SJCRH30 (cell line): ENCODE measurements around the gene STK11. TPM values are rescaled to one million over a fixed set of nuclear protein-coding genes. Genes with fewer than 3 reads are reported as not detected.
A peak's percentile ranks its signal among the peaks of the same experiment; 100 is the strongest.

Source experiments
- DNase-seq, 2 experiments: peaks; one replicate each; pipeline ENCODE4 v3.0.0-alpha.2; 2015 to 2020
- H3K27ac ChIP-seq: fragments of 250-450 bp; sonication (Bioruptor Pico); 2 replicates; pipeline ENCODE4 v1.5.1; 2020; ENCODE audit warnings: mild to moderate bottlenecking, moderate library complexity
- H3K27me3 ChIP-seq: fragments of 250-450 bp; sonication (Bioruptor Pico); 2 replicates; pipeline ENCODE4 v1.5.1; 2020; ENCODE audit warnings: mild to moderate bottlenecking, moderate library complexity
- H3K36me3 ChIP-seq: fragments of 250-450 bp; sonication (Bioruptor Pico); 2 replicates; pipeline ENCODE4 v1.5.1; 2020; ENCODE audit warnings: mild to moderate bottlenecking, moderate library complexity
- H3K4me1 ChIP-seq: fragments of 250-450 bp; sonication (Bioruptor Pico); 2 replicates; pipeline ENCODE4 v1.5.1; 2020; ENCODE audit warnings: mild to moderate bottlenecking, moderate library complexity
- H3K4me3 ChIP-seq: fragments of 250-450 bp; sonication (Bioruptor Pico); 2 replicates; pipeline ENCODE4 v1.5.1; 2020; ENCODE audit warnings: mild to moderate bottlenecking, moderate library complexity
- H3K9me3 ChIP-seq: fragments of 250-450 bp; sonication (Bioruptor Pico); replicated peaks from 2 replicates; pipeline ENCODE4 v1.5.1; 2020; ENCODE audit warnings: mild to moderate bottlenecking, moderate library complexity
- total RNA-seq: library from RNA; depleted of rRNA; stranded (reverse); fragments of >200 nt; shearing (Covaris generic); gene quantifications from 2 replicates; pipeline ENCODE4 v1.2.3, GENCODE V29; 2014

Gene STK11
- total RNA-seq, 1 experiment from 2014 or later = 43.6 TPM

DNA sequence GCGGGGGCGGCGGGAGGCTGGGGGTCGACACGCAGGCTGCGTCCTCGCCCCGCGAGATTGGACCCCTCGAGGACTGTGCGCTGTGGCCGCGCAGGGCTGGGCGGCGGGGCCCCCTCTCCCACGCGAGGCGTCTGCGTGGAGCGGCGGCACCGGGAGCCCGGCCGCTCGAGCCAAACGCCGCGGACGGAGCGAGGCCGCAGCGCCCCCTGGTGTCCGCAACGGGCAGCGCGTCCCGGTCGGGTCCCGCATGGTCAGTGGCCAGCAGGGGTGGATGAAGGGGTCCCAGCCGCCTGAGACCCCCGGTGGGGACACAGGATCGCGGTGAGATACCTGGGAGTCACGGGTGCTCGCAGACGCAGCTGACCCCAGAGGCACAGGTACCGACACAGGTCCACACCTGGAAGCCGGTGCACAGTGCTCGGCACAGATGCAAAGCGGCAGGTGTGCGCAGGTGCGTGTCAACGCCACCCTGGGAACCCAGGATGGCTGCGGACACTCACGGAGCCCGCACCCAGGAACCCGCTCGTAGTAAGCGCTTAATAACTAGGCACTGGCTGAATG is 61.4 kb downstream of the STK11 start:
- Histone ChIP-seq H3K4me1 (peaks cover 38% of the 10 kb centered on the region), H3K27me3 (no peaks in the 10 kb centered on the region), H3K4me3 (peak overlapping the region; percentile 56), H3K9me3 (no peaks in the 10 kb centered on the region), H3K27ac (no peak overlapping the region), H3K36me3 (peaks cover 12% of the 10 kb centered on the region)
- DNase-seq = peak in 1 of 2 experiments; percentile 68

DNA sequence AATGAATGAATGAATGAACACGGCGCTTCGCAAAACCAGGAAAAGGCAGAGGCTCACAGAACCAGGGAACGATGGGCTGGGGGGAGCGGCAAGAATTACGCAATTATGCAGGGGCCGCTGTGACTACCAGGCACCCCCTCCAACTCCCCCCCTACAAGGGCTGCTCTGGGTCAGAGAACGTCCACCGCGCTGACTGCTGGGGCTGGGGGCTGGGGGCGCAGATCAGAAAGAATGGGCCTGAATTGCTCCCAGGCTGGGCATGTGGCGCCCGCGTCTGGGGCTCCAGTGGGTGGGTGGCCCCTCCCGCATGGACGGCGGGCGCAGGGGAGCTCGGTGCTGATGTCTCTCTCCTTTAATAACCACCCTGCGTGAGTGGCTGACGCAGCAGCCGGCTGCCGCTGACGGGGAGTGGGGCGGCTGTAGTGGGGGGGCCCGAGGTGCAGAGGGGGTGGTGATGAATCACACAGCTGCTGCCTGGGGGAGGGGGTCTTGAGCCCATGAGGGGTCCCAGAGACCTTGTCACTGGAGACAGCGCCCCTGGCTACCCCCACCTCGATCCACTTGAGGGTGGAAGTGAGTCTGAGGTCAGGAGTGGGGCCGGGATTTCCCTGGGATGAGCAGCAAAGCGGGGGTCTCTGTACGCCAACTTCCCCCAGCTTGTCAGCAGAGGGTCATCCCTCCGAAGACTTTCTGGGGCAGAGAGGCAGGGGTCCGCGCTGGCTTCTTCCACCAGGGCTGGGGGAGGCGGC is 62.1 kb downstream of the STK11 start:
- Histone ChIP-seq H3K4me1 (peaks cover 33% of the 10 kb centered on the region), H3K27me3 (no peaks in the 10 kb centered on the region), H3K4me3 (no peak overlapping the region), H3K9me3 (no peaks in the 10 kb centered on the region), H3K36me3 (peaks cover 13% of the 10 kb centered on the region), H3K27ac (no peak overlapping the region)
- no peak for DNase-seq

DNA sequence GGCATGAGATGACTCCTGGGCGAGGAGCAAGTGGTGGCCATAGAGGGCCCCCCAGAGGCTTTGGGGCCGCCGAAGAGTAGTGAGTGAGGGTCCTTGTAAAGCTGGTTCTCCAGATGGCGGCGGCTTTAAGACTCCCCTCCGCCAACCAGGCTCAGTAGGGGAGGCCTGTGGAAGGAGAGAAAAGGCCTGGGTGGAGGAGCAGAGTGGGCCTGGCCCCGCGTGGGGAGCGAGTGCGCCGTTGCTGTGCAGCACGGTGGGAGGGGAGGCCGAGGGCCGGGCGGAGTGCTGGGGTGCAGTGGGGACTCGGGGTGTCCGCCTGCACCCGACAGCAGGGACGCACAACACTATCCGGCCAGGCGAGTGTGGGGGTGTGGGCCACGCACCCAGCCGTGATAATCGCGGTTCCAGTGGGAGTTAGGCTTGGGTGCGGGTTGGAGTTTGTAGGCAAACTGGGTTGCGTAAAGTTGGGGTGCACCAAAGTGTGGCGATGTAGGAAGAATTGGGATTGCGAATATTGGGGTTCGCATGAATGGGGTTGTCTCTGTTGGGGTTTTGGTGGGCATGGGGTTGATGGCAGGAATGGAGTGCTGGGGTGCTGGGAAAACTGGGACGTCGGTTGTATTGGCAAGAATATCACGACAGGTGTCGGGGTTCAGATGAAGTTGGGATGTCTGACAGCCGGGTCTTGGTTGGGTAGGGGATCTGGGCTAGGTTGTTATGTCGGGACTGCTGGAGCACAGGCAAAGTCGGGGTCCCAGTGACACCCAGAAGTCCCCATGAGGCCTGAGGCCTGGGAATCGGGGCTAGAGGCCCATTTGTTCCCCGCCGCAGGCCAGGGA is 62.9 kb downstream of the STK11 start:
- no peaks in the 10 kb centered on the region for H3K9me3 ChIP-seq
- H3K4me1 ChIP-seq = peaks cover 25% of the 10 kb centered on the region
- H3K4me3 ChIP-seq = peak overlapping the region; percentile 66
- no peaks in the 10 kb centered on the region for H3K27me3 ChIP-seq
- no peak overlapping the region for H3K27ac ChIP-seq
- DNase-seq = no peak
- H3K36me3 ChIP-seq = peaks cover 20% of the 10 kb centered on the region

GRCh38 chr19:1269065-1269477 is 63.5 kb downstream of the STK11 start, which contains the start of gene CIRBP:
Gene CIRBP, plus strand, starts transcription at chr19:1269332. Its CDS starts 1,602 bp downstream, at chr19:1270934.
- Histone ChIP-seq H3K4me1 (peaks cover 23% of the 10 kb centered on the region), H3K27ac (peak within 1 kb of the TSS; percentile 72)

DNA sequence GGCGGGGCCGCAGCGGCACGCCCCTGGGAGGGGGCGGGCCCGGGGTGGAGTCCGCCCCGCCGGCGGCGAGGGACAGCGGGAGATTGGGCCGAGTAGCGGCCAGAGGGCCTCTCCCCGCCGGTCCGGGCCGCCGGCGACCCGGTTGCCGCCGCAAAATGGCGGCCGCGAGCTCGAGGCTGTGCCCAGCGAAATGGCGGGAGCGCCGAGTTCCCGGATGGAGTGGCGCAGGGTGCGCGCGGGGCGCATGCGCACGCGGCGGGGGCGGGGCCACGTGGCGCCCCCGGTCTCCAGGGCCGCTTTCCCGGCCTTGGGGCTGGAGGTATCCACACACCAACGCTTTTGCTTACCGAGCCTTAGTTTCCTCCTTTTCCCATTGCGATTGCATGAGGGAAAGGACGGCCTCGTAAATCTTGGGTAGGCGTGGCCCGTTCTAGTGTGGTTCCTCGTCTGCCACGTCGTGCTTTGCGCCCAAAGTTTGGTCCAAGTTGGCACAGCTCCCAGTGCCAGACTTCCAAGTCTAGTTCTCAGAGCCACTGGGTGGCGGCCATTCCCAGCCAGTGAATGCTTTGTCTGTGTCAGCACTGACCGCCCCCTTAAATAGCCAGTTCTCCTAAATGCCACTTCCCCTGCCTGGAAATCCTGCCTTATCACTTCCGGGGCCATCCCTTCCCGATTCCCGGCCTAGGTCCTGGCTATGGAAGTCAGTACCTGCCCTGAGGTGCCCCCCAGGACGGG is 64.1 kb downstream of the STK11 start:
- H3K36me3 ChIP-seq = peaks cover 31% of the 10 kb centered on the region
- H3K9me3 ChIP-seq = no peaks in the 10 kb centered on the region
- no peaks in the 10 kb centered on the region for H3K27me3 ChIP-seq
- H3K27ac ChIP-seq = peak overlapping the region; percentile 72
- DNase-seq = peak; percentile 88 to 89
- H3K4me3 ChIP-seq = peak overlapping the region; percentile 66
- peaks cover 19% of the 10 kb centered on the region for H3K4me1 ChIP-seq

More at GRCh38 chr19:1269065-1269477, 63.5 kb downstream of the STK11 start, which contains the start of gene CIRBP:
- Histone ChIP-seq H3K27me3 (no peaks in the 10 kb centered on the region), H3K4me3 (peak within 1 kb of the TSS; percentile 66), H3K36me3 (peaks cover 26% of the 10 kb centered on the region), H3K9me3 (no peaks in the 10 kb centered on the region)
- DNase-seq = peak; percentile 99

- DNase-seq = no peak
- H3K4me1 ChIP-seq = peaks cover 12% of the 10 kb centered on the region
- H3K27ac ChIP-seq = peak overlapping the region; percentile 72
- H3K27me3 ChIP-seq = no peaks in the 10 kb centered on the region
- H3K36me3 ChIP-seq = peaks cover 36% of the 10 kb centered on the region
- H3K9me3 ChIP-seq = no peaks in the 10 kb centered on the region
- peak overlapping the region; percentile 66 for H3K4me3 ChIP-seq
These were observed 64.8 kb downstream of the STK11 start for GRCh38 chr19:1270213-1270853.

DNA sequence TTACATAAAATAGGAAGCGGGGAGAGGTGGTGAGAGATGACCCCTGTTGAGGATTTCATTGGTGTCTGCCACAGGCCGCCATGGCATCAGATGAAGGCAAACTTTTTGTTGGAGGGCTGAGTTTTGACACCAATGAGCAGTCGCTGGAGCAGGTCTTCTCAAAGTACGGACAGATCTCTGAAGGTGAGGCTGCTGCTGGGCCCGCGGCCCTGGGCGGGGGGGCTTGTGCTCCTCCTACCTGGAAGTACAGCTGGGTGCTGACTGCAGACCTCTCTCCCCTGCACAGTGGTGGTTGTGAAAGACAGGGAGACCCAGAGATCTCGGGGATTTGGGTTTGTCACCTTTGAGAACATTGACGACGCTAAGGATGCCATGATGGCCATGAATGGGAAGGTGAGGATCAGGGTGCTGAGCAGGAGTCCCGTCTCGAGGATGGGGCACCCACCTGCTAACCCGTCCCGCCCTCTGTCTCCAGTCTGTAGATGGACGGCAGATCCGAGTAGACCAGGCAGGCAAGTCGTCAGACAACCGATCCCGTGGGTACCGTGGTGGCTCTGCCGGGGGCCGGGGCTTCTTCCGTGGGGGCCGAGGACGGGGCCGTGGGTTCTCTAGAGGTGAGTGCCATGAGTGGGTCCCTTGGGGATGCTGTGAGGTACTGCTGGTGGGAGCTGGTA is 65.4 kb downstream of the STK11 start:
- H3K27me3 ChIP-seq = no peaks in the 10 kb centered on the region
- no peaks in the 10 kb centered on the region for H3K9me3 ChIP-seq
- DNase-seq = no peak
- H3K4me1 ChIP-seq = peaks cover 9% of the 10 kb centered on the region; the same call in 1 of the 2 replicates
- H3K27ac ChIP-seq = no peak overlapping the region
- no peak overlapping the region for H3K4me3 ChIP-seq
- peaks cover 36% of the 10 kb centered on the region for H3K36me3 ChIP-seq

GRCh38 chr19:1271528-1272422 is 66.2 kb downstream of the STK11 start:
- H3K27me3 ChIP-seq = no peaks in the 10 kb centered on the region
- DNase-seq = no peak
- H3K4me1 ChIP-seq = peaks cover 6% of the 10 kb centered on the region; the same call in 1 of the 2 replicates
- peaks cover 36% of the 10 kb centered on the region for H3K36me3 ChIP-seq
- H3K9me3 ChIP-seq = no peaks in the 10 kb centered on the region
- H3K4me3 ChIP-seq = no peak overlapping the region
- no peak overlapping the region for H3K27ac ChIP-seq

DNA sequence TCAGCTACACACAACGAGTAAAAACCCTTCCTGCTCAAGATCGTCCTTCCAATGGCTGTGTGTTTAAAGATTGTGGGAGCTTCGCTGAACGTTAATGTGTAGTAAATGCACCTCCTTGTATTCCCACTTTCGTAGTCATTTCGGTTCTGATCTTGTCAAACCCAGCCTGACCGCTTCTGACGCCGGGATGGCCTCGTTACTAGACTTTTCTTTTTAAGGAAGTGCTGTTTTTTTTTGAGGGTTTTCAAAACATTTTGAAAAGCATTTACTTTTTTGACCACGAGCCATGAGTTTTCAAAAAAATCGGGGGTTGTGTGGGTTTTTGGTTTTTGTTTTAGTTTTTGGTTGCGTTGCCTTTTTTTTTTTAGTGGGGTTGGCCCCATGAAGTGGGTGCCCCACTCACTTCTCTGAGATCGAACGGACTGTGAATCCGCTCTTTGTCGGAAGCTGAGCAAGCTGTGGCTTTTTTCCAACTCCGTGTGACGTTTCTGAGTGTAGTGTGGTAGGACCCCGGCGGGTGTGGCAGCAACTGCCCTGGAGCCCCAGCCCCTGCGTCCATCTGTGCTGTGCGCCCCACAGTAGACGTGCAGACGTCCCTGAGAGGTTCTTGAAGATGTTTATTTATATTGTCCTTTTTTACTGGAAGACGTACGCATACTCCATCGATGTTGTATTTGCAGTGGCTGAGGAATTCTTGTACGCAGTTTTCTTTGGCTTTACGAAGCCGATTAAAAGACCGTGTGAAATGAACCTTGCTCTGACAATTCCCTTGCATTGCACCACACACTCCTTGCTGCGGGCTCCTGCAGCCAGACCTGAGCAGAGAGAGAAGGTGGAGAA is 67.1 kb downstream of the STK11 start:
- H3K9me3 ChIP-seq = no peaks in the 10 kb centered on the region
- peaks cover 6% of the 10 kb centered on the region; the same call in 1 of the 2 replicates for H3K4me1 ChIP-seq
- H3K27me3 ChIP-seq = no peaks in the 10 kb centered on the region
- DNase-seq = no peak
- no peak overlapping the region for H3K4me3 ChIP-seq
- no peak overlapping the region for H3K27ac ChIP-seq
- H3K36me3 ChIP-seq = peaks cover 36% of the 10 kb centered on the region

- Histone ChIP-seq H3K36me3 (peaks cover 36% of the 10 kb centered on the region), H3K27me3 (no peaks in the 10 kb centered on the region), H3K9me3 (no peaks in the 10 kb centered on the region), H3K4me1 (peaks cover 4% of the 10 kb centered on the region; the same call in 1 of the 2 replicates), H3K27ac (no peak overlapping the region), H3K4me3 (no peak overlapping the region)
- no peak for DNase-seq
These were observed 67.9 kb downstream of the STK11 start for GRCh38 chr19:1273263-1274041.

- no peaks in the 10 kb centered on the region for H3K9me3 ChIP-seq
- H3K27ac ChIP-seq = no peak overlapping the region
- no peak for DNase-seq
- H3K4me1 ChIP-seq = no peaks in the 10 kb centered on the region
- H3K4me3 ChIP-seq = no peak overlapping the region
- no peaks in the 10 kb centered on the region for H3K27me3 ChIP-seq
- H3K36me3 ChIP-seq = peaks cover 40% of the 10 kb centered on the region
These were observed 68.7 kb downstream of the STK11 start for GRCh38 chr19:1274081-1274851.
